HG03159 (cell line): ENCODE data around the gene PNKD.
"Not testable (repeated sequence)": the region's sequence is repeated elsewhere in the genome, so short reads cannot be mapped to it uniquely, and the experiment has no call there.

ENCODE experiments used
- ATAC-seq: cut with Tn5 transposase; IDR thresholded peaks from one replicate; pipeline ENCODE4 v1.9.1; 2021; ENCODE audit warnings: mild to moderate bottlenecking, moderate library complexity; ENCODE audit not compliant: unreplicated experiment

Gene PNKD

GRCh38 chr2:218291318-218292047 is 21.2 kb downstream of the PNKD start:
- no peak for ATAC-seq

GRCh38 chr2:218292048-218293014 is 22.0 kb downstream of the PNKD start, which contains the start of gene TMBIM1:
Gene TMBIM1, minus strand, starts transcription at chr2:218292503. Its CDS starts 10,362 bp downstream, at chr2:218282141.
- ATAC-seq: peak; percentile 76

- ATAC-seq: no peak
Observed at GRCh38 chr2:218293715-218294429, 23.6 kb downstream of the PNKD start.

- no peak for ATAC-seq
Observed at GRCh38 chr2:218294430-218295022, 24.2 kb downstream of the PNKD start.

GRCh38 chr2:218295029-218295428 is 24.7 kb downstream of the PNKD start:
- no peak for ATAC-seq

GRCh38 chr2:218296200-218296599 is 25.9 kb downstream of the PNKD start:
- no peak for ATAC-seq

- no peak for ATAC-seq
Observed at GRCh38 chr2:218296847-218297246, 26.5 kb downstream of the PNKD start.

- no peak for ATAC-seq
Observed at GRCh38 chr2:218298314-218298875, 28.1 kb downstream of the PNKD start.

GRCh38 chr2:218300141-218300540 is 29.8 kb downstream of the PNKD start:
- ATAC-seq: no peak

- peak; percentile 90 for ATAC-seq
Observed at GRCh38 chr2:218301176-218301819, 31.0 kb downstream of the PNKD start.

- no peak for ATAC-seq
Observed at GRCh38 chr2:218305383-218305782, 35.1 kb downstream of the PNKD start.

- ATAC-seq: no peak
Observed at GRCh38 chr2:218306184-218306920, 36.0 kb downstream of the PNKD start.

GRCh38 chr2:218307415-218308090 is 37.2 kb downstream of the PNKD start:
- ATAC-seq: no peak

GRCh38 chr2:218310853-218311540 is 40.7 kb downstream of the PNKD start:
- ATAC-seq: no peak

GRCh38 chr2:218311541-218312266 is 41.4 kb downstream of the PNKD start:
- ATAC-seq: not testable (repeated sequence)

- no peak for ATAC-seq
Observed at GRCh38 chr2:218312267-218312756, 42.0 kb downstream of the PNKD start.

- no peak for ATAC-seq
Observed at GRCh38 chr2:218313356-218313755, 43.0 kb downstream of the PNKD start.
